Measurements from ENCODE around the gene GSTM3. TPM values are rescaled to one million over a fixed set of nuclear protein-coding genes. Genes with fewer than 3 reads are reported as not detected.

Gene GSTM3
- total and polyA plus RNA-seq, 2 of the 13 experiments (the other 11 are each of a cell fraction or from before 2014, with no cell fraction given) = 127 to 142 TPM

- TF ChIP-seq JUND (CRISPR knock-in tag; IDR thresholded peaks at IDR 0.05) = no peak
- TF ChIP-seq TFAP4 (IDR thresholded peaks at IDR 0.05; ENCODE audit: borderline replicate concordance, low read depth) = no peak
- TF ChIP-seq ZSCAN9 (CRISPR knock-in tag; IDR thresholded peaks at IDR 0.05; ENCODE audit: borderline replicate concordance) = no peak
- no peak for TF ChIP-seq ZNF337 (CRISPR knock-in tag; IDR thresholded peaks at IDR 0.05; ENCODE audit: borderline replicate concordance, low read depth)
- TF ChIP-seq ZNF160 (CRISPR knock-in tag; IDR thresholded peaks at IDR 0.05) = no peak
- peak; percentile 79; the same call in 1 of the 2 replicates for TF ChIP-seq GTF3A (CRISPR knock-in tag; conservative IDR thresholded peaks at IDR 0.05)
- TF ChIP-seq ZNF660 (CRISPR knock-in tag; IDR thresholded peaks at IDR 0.05; ENCODE audit: borderline replicate concordance, low read depth) = no peak
- TF ChIP-seq FLYWCH1 (CRISPR knock-in tag; IDR thresholded peaks at IDR 0.05) = no peak
- TF ChIP-seq ZNF280D (CRISPR knock-in tag; IDR thresholded peaks at IDR 0.05) = no peak
- TF ChIP-seq ZNF180 (CRISPR knock-in tag; IDR thresholded peaks at IDR 0.05; ENCODE audit: borderline replicate concordance, low read depth) = no peak
- TF ChIP-seq ARID3A (IDR thresholded peaks at IDR 0.05; ENCODE audit: low read depth, low read length) = no peak
- no peak for TF ChIP-seq ZNF883 (CRISPR knock-in tag; IDR thresholded peaks at IDR 0.05; ENCODE audit: not compliant biosample characterization)
- no peak for TF ChIP-seq POLR2G (IDR thresholded peaks at IDR 0.05; ENCODE audit: low read depth, low read length)
- no peak for TF ChIP-seq ZFP37 (CRISPR knock-in tag; IDR thresholded peaks at IDR 0.05; ENCODE audit: borderline replicate concordance)
- TF ChIP-seq NBN (conservative IDR thresholded peaks at IDR 0.05) = no peak
- no peak for TF ChIP-seq RARG (CRISPR knock-in tag; IDR thresholded peaks at IDR 0.05; ENCODE audit: low read depth)
- no peak for TF ChIP-seq ETV5 (CRISPR knock-in tag; IDR thresholded peaks at IDR 0.05; ENCODE audit: borderline replicate concordance)
- no peak for TF ChIP-seq SNAI1 (CRISPR knock-in tag; IDR thresholded peaks at IDR 0.05; ENCODE audit: borderline replicate concordance)
- TF ChIP-seq POLR2A (IDR thresholded peaks at IDR 0.05; ENCODE audit: insufficient read depth in 1 of 2, low read depth in 2 of 2, low read length in 2 of 2) = no peak
- TF ChIP-seq HMGXB3 (CRISPR knock-in tag; IDR thresholded peaks at IDR 0.05; ENCODE audit: borderline replicate concordance) = no peak
- TF ChIP-seq KAT8 (CRISPR knock-in tag; IDR thresholded peaks at IDR 0.05) = peak; percentile 43; the same call in 1 of the 2 replicates
Observed at GRCh38 chr1:109773203-109773899, 32.5 kb upstream of the GSTM3 start (continued).

Data from HepG2 (cell line).